HG03521 (cell line): Measurements from ENCODE around the gene GFRA1.

Experiments used
- ATAC-seq: cut with Tn5 transposase; IDR thresholded peaks from one replicate; pipeline ENCODE4 v1.9.1; 2021; ENCODE audit warnings: mild to moderate bottlenecking, moderate library complexity; ENCODE audit not compliant: unreplicated experiment

GFRA1 gene

GRCh38 chr10:116133634-116134033 lies 139.4 kb downstream of the GFRA1 start:
- no peak for ATAC-seq

- ATAC-seq: no peak
These were observed 140.1 kb downstream of the GFRA1 start for GRCh38 chr10:116132780-116133399.

- ATAC-seq: no peak
These were observed 143.0 kb downstream of the GFRA1 start for GRCh38 chr10:116130006-116130405.

GRCh38 chr10:116126954-116127695 lies 145.9 kb downstream of the GFRA1 start:
- no peak for ATAC-seq

GRCh38 chr10:116126239-116126638 lies 146.8 kb downstream of the GFRA1 start:
- no peak for ATAC-seq

- ATAC-seq: no peak
These were observed 147.8 kb downstream of the GFRA1 start for GRCh38 chr10:116125180-116125579.

GRCh38 chr10:116124777-116125176 lies 148.2 kb downstream of the GFRA1 start:
- ATAC-seq: no peak

- no peak for ATAC-seq
These were observed 150.3 kb downstream of the GFRA1 start for GRCh38 chr10:116122664-116123063.

- no peak for ATAC-seq
These were observed 151.1 kb downstream of the GFRA1 start for GRCh38 chr10:116121640-116122525.

- no peak for ATAC-seq
These were observed 152.1 kb downstream of the GFRA1 start for GRCh38 chr10:116120688-116121455.

- ATAC-seq: no peak
These were observed 154.2 kb downstream of the GFRA1 start for GRCh38 chr10:116118847-116119246.

GRCh38 chr10:116115797-116116196 lies 157.2 kb downstream of the GFRA1 start:
- no peak for ATAC-seq

- no peak for ATAC-seq
These were observed 157.9 kb downstream of the GFRA1 start for GRCh38 chr10:116115036-116115641.

GRCh38 chr10:116113721-116114501 lies 159.1 kb downstream of the GFRA1 start:
- ATAC-seq: no peak

GRCh38 chr10:116112232-116113231 lies 160.5 kb downstream of the GFRA1 start:
- ATAC-seq: no peak

GRCh38 chr10:116111483-116112095 lies 161.4 kb downstream of the GFRA1 start:
- no peak for ATAC-seq

- no peak for ATAC-seq
These were observed 162.3 kb downstream of the GFRA1 start for GRCh38 chr10:116110736-116111135.

GRCh38 chr10:116109881-116110280 lies 163.1 kb downstream of the GFRA1 start:
- ATAC-seq: no peak
